Erythroblast (primary cell): ENCODE results near the gene MRPL46.
"Not testable (repeated sequence)": the region's sequence is repeated elsewhere in the genome, so short reads cannot be mapped to it uniquely, and the experiment has no call there.

Experiments used
- GATA1 ChIP-seq: IDR thresholded peaks from 2 replicates; pipeline ENCODE4 v1.6.1; 2011; ENCODE audit warnings: low read depth, mild to moderate bottlenecking, control low read depth, low read length, moderate library complexity
- POLR2A ChIP-seq: IDR thresholded peaks from 2 replicates; pipeline ENCODE4 v1.6.1; 2011; ENCODE audit warnings: mild to moderate bottlenecking, low read length

GRCh38 chr15:88434106-88434505, 33.1 kb downstream of the MRPL46 start:
- not testable (repeated sequence) for TF ChIP-seq POLR2A, GATA1
